WI38 (cell line): ENCODE data around the gene DVL2.

Source experiments
- H3K4me3 ChIP-seq: 2 replicates; pipeline ENCODE4 v1.5.1; 2011; ENCODE audit warnings: low read depth, mild to moderate bottlenecking, control low read depth, low read length
- CTCF ChIP-seq: IDR thresholded peaks from 2 replicates; pipeline ENCODE4 v1.5.1; 2012; ENCODE audit warnings: low read depth, mild to moderate bottlenecking, control low read depth, low read length

The DVL2 gene

GRCh38 chr17:7234083-7234951, at the start of gene DVL2:
Gene DVL2, minus strand, starts transcription at chr17:7234517. Its CDS starts 255 bp downstream, at chr17:7234262.
- no peak for TF ChIP-seq CTCF
- H3K4me3 ChIP-seq: peak within 1 kb of the TSS; percentile 87

- TF ChIP-seq CTCF: no peak
- H3K4me3 ChIP-seq: no peak overlapping the region
Measured at GRCh38 chr17:7283471-7284216, 49.3 kb upstream of the DVL2 start.

GRCh38 chr17:7282752-7283321, 48.5 kb upstream of the DVL2 start:
- no peak overlapping the region for H3K4me3 ChIP-seq
- no peak for TF ChIP-seq CTCF

- peak overlapping the region; percentile 54 for H3K4me3 ChIP-seq
- TF ChIP-seq CTCF: no peak
Measured at GRCh38 chr17:7281953-7282751, 47.8 kb upstream of the DVL2 start.

- peak within 1 kb of the TSS; percentile 54 for H3K4me3 ChIP-seq
- TF ChIP-seq CTCF: no peak
Measured at GRCh38 chr17:7281074-7281952, 47.0 kb upstream of the DVL2 start, which contains the start of gene SLC2A4. Gene SLC2A4, plus strand, starts transcription at chr17:7281718. Its CDS starts 217 bp downstream, at chr17:7281935.

- peak overlapping the region; percentile 54 for H3K4me3 ChIP-seq
- TF ChIP-seq CTCF: peak; percentile 93
Measured at GRCh38 chr17:7280519-7281073, 46.3 kb upstream of the DVL2 start.
